ENCODE data around the gene ALK.

DNA sequence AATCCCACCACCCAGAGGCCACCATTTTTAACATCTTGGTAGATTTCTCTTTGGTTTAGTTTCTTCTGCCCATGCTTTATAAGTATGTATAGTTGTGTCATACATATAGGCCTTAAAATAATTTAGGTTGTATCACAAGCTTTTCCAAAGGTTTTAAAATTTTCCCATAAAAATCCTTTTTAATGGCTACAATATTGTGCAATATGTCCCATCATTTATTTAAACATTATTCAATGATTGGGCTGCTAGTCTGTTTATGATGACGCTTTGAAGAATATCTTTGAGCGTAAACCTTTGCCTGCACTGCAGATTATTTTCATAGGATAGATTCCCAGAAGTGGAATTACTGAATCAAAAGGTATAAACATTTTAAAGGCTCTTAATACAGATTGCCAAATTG, 588.8 kb downstream of the ALK start:
- TF ChIP-seq, protein P1, sequence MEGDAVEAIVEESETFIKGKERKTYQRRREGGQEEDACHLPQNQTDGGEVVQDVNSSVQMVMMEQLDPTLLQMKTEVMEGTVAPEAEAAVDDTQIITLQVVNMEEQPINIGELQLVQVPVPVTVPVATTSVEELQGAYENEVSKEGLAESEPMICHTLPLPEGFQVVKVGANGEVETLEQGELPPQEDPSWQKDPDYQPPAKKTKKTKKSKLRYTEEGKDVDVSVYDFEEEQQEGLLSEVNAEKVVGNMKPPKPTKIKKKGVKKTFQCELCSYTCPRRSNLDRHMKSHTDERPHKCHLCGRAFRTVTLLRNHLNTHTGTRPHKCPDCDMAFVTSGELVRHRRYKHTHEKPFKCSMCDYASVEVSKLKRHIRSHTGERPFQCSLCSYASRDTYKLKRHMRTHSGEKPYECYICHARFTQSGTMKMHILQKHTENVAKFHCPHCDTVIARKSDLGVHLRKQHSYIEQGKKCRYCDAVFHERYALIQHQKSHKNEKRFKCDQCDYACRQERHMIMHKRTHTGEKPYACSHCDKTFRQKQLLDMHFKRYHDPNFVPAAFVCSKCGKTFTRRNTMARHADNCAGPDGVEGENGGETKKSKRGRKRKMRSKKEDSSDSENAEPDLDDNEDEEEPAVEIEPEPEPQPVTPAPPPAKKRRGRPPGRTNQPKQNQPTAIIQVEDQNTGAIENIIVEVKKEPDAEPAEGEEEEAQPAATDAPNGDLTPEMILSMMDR (IDR thresholded peaks at IDR 0.05), result no peak
- TF ChIP-seq EZH2 (IDR thresholded peaks at IDR 0.05; ENCODE audit: borderline replicate concordance, insufficient read depth, low read depth, low read length, poor library complexity, severe bottlenecking), result no peak
